AML-193 (cell line): ENCODE results near the gene TACC3.

Experiments
- DNase-seq, 2 experiments: peaks; one replicate each; lab custom pipeline; 2025; lab: John Stamatoyannopoulos, UW

TACC3 gene

DNA sequence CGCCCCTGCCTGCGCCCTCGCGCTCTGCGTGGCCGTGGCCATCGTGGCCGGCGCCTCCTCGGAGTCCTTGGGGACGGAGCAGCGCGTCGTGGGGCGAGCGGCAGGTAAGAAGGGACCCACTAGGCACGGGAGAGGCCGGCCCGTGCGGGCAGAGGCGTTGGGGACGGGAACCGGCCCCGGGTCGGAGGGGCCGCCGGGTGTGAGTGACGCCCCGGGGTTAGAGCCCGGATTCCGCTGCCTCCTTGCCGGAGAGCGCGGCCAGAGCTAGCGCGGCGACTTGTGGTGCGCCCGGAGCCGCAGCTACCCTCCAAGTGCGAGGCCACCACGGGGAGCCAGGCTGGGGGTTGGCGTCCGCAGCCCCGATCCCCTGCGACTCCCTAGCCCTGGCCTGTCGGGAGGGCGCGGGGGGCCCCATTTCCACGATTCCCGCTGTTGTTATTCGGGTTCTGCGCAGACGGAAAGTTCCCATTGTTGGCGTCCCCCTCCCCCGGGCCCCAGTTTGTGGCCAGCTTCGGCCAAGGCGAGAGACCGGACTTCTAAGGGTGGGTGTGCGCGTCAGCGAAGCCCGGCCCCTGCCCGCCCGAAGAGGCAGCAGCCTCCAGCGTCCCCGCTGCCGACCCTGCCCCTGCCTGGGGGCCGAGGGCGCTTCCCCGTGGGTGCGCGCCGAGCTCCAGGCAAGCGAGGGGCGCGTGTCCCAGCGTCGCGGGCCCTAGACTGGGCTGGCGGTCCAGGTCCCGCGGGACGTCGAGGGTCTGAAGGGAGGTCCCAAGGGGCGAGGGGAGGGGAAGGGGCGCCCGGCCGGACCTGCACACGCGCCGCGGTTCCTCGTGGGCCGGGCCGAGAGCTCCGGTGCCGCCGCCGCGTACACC is 72.9 kb downstream of the TACC3 start:
- DNase-seq, result no peak
